Neural progenitor cell (in vitro differentiated cells): ENCODE measurements around the gene FGD3.

Experiments
- EZH2 ChIP-seq: fragments of 200-600 bp; sonication (generic); IDR thresholded peaks from 2 replicates; pipeline ENCODE4 v1.6.1; 2017; ENCODE audit warnings: antibody characterized with exemption, mild to moderate bottlenecking, moderate library complexity
- EZH2phosphoT487 ChIP-seq: fragments of 200-600 bp; sonication (generic); IDR thresholded peaks from 2 replicates; pipeline ENCODE4 v1.6.1; 2017; ENCODE audit warnings: antibody characterized with exemption
- TF ChIP-seq, protein P1 (sequence below): fragments of 200-600 bp; sonication (generic); IDR thresholded peaks from 2 replicates; pipeline ENCODE4 v1.5.1; 2017; ENCODE audit warnings: antibody characterized with exemption, mild to moderate bottlenecking

DNA sequence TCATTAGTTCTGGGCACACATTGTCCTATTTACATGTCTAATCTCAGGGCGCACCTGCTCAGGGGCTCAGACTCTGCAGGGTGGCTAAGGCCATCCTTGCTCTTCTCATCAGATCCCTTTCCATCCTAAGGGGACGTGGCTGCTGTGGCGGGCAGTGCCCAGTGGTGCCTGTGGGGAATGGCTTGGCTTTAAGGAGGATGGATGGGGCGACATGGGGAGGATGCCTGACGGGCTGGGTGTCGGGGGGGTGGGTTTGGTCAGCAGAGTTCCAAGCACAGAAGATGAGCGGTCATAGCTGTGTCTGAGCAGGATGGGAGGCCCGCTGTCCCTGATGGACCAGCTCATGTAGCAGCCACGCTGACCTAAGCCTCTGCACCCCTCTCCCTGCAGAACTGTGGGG lies 70.3 kb downstream of the FGD3 start:
- TF ChIP-seq, protein P1, sequence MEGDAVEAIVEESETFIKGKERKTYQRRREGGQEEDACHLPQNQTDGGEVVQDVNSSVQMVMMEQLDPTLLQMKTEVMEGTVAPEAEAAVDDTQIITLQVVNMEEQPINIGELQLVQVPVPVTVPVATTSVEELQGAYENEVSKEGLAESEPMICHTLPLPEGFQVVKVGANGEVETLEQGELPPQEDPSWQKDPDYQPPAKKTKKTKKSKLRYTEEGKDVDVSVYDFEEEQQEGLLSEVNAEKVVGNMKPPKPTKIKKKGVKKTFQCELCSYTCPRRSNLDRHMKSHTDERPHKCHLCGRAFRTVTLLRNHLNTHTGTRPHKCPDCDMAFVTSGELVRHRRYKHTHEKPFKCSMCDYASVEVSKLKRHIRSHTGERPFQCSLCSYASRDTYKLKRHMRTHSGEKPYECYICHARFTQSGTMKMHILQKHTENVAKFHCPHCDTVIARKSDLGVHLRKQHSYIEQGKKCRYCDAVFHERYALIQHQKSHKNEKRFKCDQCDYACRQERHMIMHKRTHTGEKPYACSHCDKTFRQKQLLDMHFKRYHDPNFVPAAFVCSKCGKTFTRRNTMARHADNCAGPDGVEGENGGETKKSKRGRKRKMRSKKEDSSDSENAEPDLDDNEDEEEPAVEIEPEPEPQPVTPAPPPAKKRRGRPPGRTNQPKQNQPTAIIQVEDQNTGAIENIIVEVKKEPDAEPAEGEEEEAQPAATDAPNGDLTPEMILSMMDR = no peak
- TF ChIP-seq EZH2phosphoT487 = no peak
- no peak for TF ChIP-seq EZH2
